B cell (primary cell): ENCODE data around the gene PTPRQ.

Source experiments
- EZH2 ChIP-seq: IDR thresholded peaks from 2 replicates; pipeline ENCODE4 v1.6.1; 2012; ENCODE audit warnings: borderline replicate concordance, low read depth, mild to moderate bottlenecking, moderate library complexity, low read length; ENCODE audit not compliant: insufficient read depth, poor library complexity, severe bottlenecking
- TF ChIP-seq, protein P1 (sequence below): fragments of 200-600 bp; IDR thresholded peaks from one replicate; pipeline ENCODE4 v1.8.0; 2022; ENCODE audit warnings: antibody characterized with exemption, mild to moderate bottlenecking

DNA sequence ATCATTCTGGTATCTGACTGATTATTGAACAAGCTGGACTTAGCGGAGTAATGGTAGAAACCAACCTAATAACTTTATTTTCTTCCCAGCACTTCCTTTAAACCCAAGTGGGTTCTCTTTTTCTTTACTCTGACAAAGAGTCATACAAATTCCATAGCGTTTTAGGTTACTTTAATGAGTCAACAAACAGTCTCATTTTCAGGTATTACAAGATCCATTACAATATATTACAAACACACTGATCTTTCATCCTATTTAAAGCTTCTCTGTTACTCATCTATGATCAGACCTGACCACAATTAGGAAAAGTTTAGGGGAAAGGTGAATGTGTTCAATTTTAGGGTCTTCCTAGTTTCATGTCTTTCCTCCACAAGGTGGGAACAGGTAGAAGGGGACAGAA is 39.4 kb upstream of the PTPRQ start:
- TF ChIP-seq, protein P1, sequence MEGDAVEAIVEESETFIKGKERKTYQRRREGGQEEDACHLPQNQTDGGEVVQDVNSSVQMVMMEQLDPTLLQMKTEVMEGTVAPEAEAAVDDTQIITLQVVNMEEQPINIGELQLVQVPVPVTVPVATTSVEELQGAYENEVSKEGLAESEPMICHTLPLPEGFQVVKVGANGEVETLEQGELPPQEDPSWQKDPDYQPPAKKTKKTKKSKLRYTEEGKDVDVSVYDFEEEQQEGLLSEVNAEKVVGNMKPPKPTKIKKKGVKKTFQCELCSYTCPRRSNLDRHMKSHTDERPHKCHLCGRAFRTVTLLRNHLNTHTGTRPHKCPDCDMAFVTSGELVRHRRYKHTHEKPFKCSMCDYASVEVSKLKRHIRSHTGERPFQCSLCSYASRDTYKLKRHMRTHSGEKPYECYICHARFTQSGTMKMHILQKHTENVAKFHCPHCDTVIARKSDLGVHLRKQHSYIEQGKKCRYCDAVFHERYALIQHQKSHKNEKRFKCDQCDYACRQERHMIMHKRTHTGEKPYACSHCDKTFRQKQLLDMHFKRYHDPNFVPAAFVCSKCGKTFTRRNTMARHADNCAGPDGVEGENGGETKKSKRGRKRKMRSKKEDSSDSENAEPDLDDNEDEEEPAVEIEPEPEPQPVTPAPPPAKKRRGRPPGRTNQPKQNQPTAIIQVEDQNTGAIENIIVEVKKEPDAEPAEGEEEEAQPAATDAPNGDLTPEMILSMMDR = no peak
- TF ChIP-seq EZH2 = no peak
